CD4-positive, alpha-beta T cell (primary cell): ENCODE measurements around the gene CBL. TPM values are rescaled to one million over a fixed set of nuclear protein-coding genes. Genes with fewer than 3 reads are reported as not detected.

Experiments used
- ATAC-seq: fragments of 200-7000 bp; cut with Tn5 transposase; one replicate; pipeline ENCODE4 v1.10.0; 2022; ENCODE audit warnings: mild to moderate bottlenecking; ENCODE audit not compliant: poor library complexity
- CTCF ChIA-PET: fragments of 350-600 bp; sonication (Branson Sonifier 250); formaldehyde crosslinking; loops from one replicate; lab custom pipeline; 2021; ENCODE audit warnings: antibody characterized with exemption, inconsistent platforms; lab: Charles Lee
- POLR2A ChIA-PET: fragments of 350-600 bp; sonication (Branson Sonifier 250); formaldehyde crosslinking; loops from one replicate; lab custom pipeline; 2021; ENCODE audit warnings: antibody characterized with exemption, inconsistent platforms; lab: Charles Lee
- DNase-seq, 14 experiments: peaks; one replicate each; pipeline ENCODE4 v3.0.0-alpha.2; 2013 to 2020; ENCODE audit warnings: mixed read lengths in 2 of 14
- H3K27ac ChIP-seq, 2 donors: one replicate each; pipeline versions ENCODE4 v1.5.1 to v1.7.0; 2013; ENCODE audit warnings: low read length in 2 of 2, low read depth in 1 of 2, mild to moderate bottlenecking in 1 of 2
- H3K27me3 ChIP-seq, 2 experiments: 1 replicate in 1 of 2; 2 replicates in 1 of 2; pipeline versions ENCODE4 v1.6.1 to v1.7.0; 2013; ENCODE audit warnings: low read length in 2 of 2, control low read depth in 1 of 2, mild to moderate bottlenecking in 1 of 2, moderate library complexity in 1 of 2; ENCODE audit not compliant: insufficient read depth in 2 of 2, control insufficient read depth in 1 of 2
- H3K36me3 ChIP-seq: one replicate; pipeline ENCODE4 v1.6.1; 2013; ENCODE audit warnings: low read length, control low read depth; ENCODE audit not compliant: insufficient read depth
- H3K4me1 ChIP-seq: one replicate; pipeline ENCODE4 v1.6.1; 2013; ENCODE audit warnings: low read length, control low read depth; ENCODE audit not compliant: insufficient read depth
- H3K4me3 ChIP-seq: one replicate; pipeline ENCODE4 v1.5.1; 2013; ENCODE audit warnings: mild to moderate bottlenecking, low read length, moderate library complexity
- H3K9me3 ChIP-seq, 2 experiments: 1 replicate in 1 of 2; 2 replicates in 1 of 2; pipeline versions ENCODE4 v1.6.1 to v1.7.0; 2013; ENCODE audit warnings: low read length in 2 of 2, mild to moderate bottlenecking in 2 of 2, control low read depth in 1 of 2, moderate library complexity in 1 of 2; ENCODE audit not compliant: control insufficient read depth in 1 of 2, insufficient read depth in 1 of 2
- H3K27ac Mint-ChIP-seq: one replicate; pipeline ENCODE4 v1.8.0; 2020; ENCODE audit warnings: mixed read lengths
- H3K27me3 Mint-ChIP-seq: one replicate; pipeline ENCODE4 v1.8.0; 2021; ENCODE audit warnings: mixed read lengths
- H3K36me3 Mint-ChIP-seq: one replicate; pipeline ENCODE4 v1.8.0; 2021; ENCODE audit warnings: low read depth, mixed read lengths
- H3K4me1 Mint-ChIP-seq: one replicate; pipeline ENCODE4 v1.8.0; 2021; ENCODE audit warnings: low read depth, mixed read lengths
- H3K4me3 Mint-ChIP-seq: one replicate; pipeline ENCODE4 v1.8.0; 2020; ENCODE audit warnings: mild to moderate bottlenecking, mixed read lengths
- H3K9me3 Mint-ChIP-seq: one replicate; pipeline ENCODE4 v1.8.0; 2020; ENCODE audit warnings: mixed read lengths
- CTCF ChIP-seq: fragments of 200-600 bp; IDR thresholded peaks from one replicate; pipeline ENCODE4 v1.8.0; 2022; ENCODE audit warnings: antibody characterized with exemption, mild to moderate bottlenecking
- intact Hi-C, 2 experiments: fragments of 100-400 bp; cut with DNase I in 1 of 2; cut with micrococcal nuclease in 1 of 2; formaldehyde crosslinking; loops; one replicate each; pipeline versions ENCODE4 v1.15.1 to v1.9.0; 2023 to 2025; cut with DNase I, micrococcal nuclease
- total RNA-seq, 174 experiments: library from RNA in 2 of 174; stranded (reverse) in 2 of 174; gene quantifications; one replicate each; pipeline ENCODE4 v1.2.3 and lab custom pipeline; 2021 to 2026

Gene CBL
- total RNA-seq, 2 experiments from 2014 or later, result 19.5 to 20.8 TPM

- Mint-ChIP-seq H3K9me3 (no peaks in the 10 kb centered on the region), H3K27ac (no peak overlapping the region), H3K4me1 (peaks cover 16% of the 10 kb centered on the region), H3K27me3 (no peaks in the 10 kb centered on the region), H3K4me3 (no peak overlapping the region), H3K36me3 (peaks cover 26% of the 10 kb centered on the region)
- Histone ChIP-seq H3K27me3 (no peaks in the 10 kb centered on the region), H3K4me1 (peaks cover 12% of the 10 kb centered on the region), H3K27ac (no peak overlapping the region), H3K36me3 (peaks cover 8% of the 10 kb centered on the region), H3K4me3 (no peak overlapping the region), H3K9me3 (no peaks in the 10 kb centered on the region)
- intact Hi-C loops, result no loop called here
- POLR2A ChIA-PET, result interaction anchor here (1.1 kb wide), 1 partner anchor 10 kb away, joined by 5 read pairs; no protein-coding TSS in a partner anchor
- ATAC-seq (no peak), DNase-seq (no peak)
- CTCF ChIA-PET, result no interaction called here
- TF ChIP-seq CTCF, result no peak
Observed at GRCh38 chr11:119179342-119179741, 26.8 kb upstream of the CBL start.

GRCh38 chr11:119179983-119180382, 26.2 kb upstream of the CBL start:
- Mint-ChIP-seq H3K36me3 (peaks cover 22% of the 10 kb centered on the region), H3K4me3 (no peak overlapping the region), H3K27ac (no peak overlapping the region), H3K9me3 (no peaks in the 10 kb centered on the region), H3K4me1 (peaks cover 16% of the 10 kb centered on the region), H3K27me3 (no peaks in the 10 kb centered on the region)
- Histone ChIP-seq H3K27me3 (no peaks in the 10 kb centered on the region), H3K4me1 (peaks cover 12% of the 10 kb centered on the region), H3K9me3 (no peaks in the 10 kb centered on the region), H3K27ac (no peak overlapping the region), H3K36me3 (peaks cover 1% of the 10 kb centered on the region), H3K4me3 (no peak overlapping the region)
- TF ChIP-seq CTCF, result no peak
- intact Hi-C loops, result no loop called here
- ATAC-seq (no peak), DNase-seq (no peak)
- ChIA-PET POLR2A (interaction anchor here (1.1 kb wide), 1 partner anchor 11 kb away, joined by 5 read pairs; no protein-coding TSS in a partner anchor), CTCF (no interaction called here)

- peaks cover 16% of the 10 kb centered on the region for H3K36me3 Mint-ChIP-seq
- POLR2A ChIA-PET, result no interaction called here
- H3K4me3 ChIP-seq, result no peak overlapping the region
- no peak overlapping the region for H3K27ac Mint-ChIP-seq
- no peak for ATAC-seq
- H3K27ac ChIP-seq, result no peak overlapping the region
- H3K36me3 ChIP-seq, result no peaks in the 10 kb centered on the region
- peaks cover 11% of the 10 kb centered on the region for H3K4me1 Mint-ChIP-seq
- intact Hi-C loops, result no loop called here
- no peak overlapping the region for H3K4me3 Mint-ChIP-seq
- H3K9me3 ChIP-seq, result no peaks in the 10 kb centered on the region
- CTCF ChIA-PET, result no interaction called here
- no peak for TF ChIP-seq CTCF
- H3K27me3 ChIP-seq, result no peaks in the 10 kb centered on the region
- peaks cover 12% of the 10 kb centered on the region for H3K4me1 ChIP-seq
- no peak for DNase-seq
- no peaks in the 10 kb centered on the region for H3K9me3 Mint-ChIP-seq
- no peaks in the 10 kb centered on the region for H3K27me3 Mint-ChIP-seq
Observed at GRCh38 chr11:119180729-119181676, 25.1 kb upstream of the CBL start.
